CD4-positive, alpha-beta T cell treated with Interleukin-21 for 1 hour (primary cell): Measurements from ENCODE around the gene SPTBN5.

Experiments
- DNase-seq: peaks from one replicate; pipeline ENCODE4 v3.0.0-alpha.2; 2020

The SPTBN5 gene

DNA sequence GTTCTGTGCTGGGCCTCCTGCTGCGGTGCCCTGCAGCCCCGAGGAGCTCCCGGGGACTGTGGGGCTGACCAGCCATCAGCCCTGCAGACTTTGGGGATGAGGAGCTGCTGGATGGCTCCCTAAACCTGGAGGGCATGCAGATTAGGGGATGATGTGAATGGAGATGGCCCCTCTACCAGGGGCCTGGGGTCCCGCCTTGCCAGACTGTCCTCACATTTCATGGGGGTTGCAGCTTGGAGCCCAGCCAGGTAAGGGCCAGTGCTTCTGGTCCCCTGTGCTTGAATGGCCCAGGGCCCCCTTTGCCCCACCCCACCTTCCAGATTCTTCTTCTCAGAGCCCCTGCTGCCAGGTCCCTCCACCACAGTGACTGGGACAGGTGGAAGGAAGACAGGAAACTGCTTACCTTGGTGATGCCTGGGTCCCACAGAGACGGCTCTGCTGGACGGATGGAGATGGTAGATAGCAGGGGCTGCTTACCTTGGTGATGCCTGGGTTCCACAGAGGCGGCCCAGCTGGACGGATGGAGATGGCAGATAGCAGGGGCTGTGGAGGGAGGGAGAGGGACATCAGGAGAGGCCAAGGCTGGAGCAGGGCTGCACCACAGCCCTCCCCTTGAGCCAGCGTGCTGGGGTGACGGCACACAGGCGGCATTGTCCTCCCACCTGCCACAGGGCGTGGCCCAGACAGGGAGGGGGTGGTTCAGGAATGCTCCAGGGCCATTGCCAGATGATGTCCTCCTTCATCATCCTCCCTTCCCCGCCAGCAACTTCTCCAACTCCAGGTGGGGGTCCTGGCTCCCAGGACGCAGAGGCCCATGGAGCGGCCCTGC lies at the start of gene SPTBN5:
Gene SPTBN5 (minus strand): TSS at position 632 of the 829 bp plus-strand sequence. CDS start 556 bp downstream, at position 76.
- DNase-seq = no peak

DNA sequence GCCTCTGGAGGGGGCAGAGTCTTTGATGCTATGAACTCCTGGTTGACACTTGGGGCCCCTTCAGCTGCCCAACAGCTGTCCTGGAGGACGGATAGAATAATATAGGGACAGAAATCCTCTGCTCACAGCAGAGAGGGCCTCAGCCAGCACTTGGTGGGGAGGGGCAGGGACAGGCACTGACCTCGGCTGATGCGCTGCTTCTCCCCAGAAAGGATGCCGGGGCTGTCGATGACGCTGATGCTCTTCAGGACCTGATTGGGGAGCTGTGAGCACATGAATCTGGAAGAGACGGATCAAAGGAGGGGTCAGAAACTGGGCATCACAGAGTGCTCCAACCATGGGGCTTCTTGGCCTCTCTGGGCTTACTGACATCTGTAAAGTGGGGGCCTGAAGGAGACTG lies 49.0 kb upstream of the SPTBN5 start:
- no peak for DNase-seq

DNA sequence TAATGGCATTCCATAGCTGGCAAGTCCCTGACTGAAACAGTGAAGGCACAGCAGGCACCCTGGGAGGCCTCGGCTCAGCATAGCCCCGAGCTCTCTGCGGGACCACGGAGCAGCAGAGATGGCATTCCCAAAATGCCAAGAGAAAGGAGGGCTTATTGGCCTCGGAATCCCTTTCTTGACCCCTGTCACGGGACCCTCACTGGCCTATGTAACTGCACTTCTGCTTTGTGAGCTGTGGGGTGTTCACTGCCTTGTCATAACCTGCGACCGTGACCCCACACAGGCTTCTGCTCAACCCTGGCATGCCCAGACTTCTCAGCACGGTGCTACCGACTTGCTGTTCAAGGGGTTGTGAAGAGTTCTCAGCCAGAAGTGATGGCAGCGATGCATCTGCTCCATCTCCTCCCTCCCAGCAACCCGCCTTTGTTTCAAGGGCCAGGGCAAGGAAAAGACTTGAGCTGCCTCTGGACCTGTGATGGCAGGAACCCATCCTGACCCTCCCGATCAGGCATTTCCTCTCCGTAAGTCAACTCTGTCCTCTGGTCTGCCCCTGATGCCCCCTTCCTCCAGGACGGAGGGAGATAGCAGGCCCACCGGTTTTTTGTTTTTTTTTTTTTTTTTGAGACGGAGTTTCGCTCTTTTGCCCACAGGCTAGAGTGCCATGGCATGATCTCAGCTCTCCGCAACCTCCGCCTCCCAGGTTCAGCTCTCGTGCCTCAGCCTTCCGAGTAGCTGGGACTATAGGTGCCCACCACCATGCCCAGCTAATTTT lies 48.0 kb upstream of the SPTBN5 start:
- no peak for DNase-seq

DNA sequence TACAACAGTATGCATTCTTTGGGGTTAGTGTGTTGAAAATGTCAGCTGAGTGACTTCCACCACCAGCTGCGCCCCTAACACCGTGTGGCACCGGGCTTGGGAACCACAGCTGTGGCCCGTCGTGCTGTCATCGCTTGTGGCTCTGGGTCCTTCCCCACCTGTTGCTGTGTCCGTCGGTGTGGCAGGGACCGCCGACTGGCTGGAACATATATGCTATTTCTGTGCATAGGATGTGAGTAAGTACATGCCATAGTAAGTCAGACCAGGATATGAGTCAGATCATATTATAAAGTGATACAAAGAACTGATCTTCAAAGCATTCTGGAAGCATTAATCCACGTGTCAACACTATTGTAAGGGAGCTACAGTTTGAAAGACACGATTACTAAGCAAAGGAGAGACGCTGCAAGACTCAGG lies 46.6 kb upstream of the SPTBN5 start:
- DNase-seq = peak; percentile 41

DNA sequence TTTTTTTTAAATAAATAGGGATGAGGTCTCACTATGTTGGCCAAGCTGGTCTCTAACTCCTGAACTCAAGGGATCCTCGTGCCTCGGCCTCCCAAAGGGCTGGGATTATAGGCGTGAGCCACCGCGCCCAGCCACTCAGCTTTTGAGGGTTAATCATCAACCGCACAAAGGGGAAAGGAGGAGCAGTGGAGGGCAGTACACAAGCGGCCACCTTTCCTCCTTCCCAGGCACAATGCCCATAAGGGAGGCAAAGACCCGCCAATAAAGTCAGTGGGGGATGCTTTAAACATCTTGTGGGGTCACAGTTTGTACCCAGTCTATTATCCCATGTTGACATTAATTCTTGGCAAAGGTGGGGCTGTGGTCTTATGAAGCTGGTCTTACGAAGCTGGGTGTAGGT lies 46.1 kb upstream of the SPTBN5 start:
- DNase-seq = no peak

DNA sequence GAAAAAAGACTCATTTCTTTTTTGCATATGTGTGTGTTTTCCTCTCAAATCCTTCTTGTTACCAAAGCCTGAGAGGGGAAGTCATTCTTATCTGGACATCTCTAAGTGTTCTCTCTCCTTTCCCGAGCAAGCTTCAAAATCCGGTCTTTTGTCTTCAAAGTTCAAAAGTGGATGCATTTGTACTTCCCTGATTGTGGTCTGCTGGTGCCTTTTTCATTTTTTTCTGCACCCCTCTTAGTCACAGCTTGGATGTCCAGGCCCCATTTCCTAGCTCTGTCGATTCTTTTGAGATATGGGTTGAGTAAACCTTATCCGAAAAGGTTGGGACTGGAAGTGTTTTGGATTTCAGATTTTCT lies 43.7 kb upstream of the SPTBN5 start:
- DNase-seq = no peak

DNA sequence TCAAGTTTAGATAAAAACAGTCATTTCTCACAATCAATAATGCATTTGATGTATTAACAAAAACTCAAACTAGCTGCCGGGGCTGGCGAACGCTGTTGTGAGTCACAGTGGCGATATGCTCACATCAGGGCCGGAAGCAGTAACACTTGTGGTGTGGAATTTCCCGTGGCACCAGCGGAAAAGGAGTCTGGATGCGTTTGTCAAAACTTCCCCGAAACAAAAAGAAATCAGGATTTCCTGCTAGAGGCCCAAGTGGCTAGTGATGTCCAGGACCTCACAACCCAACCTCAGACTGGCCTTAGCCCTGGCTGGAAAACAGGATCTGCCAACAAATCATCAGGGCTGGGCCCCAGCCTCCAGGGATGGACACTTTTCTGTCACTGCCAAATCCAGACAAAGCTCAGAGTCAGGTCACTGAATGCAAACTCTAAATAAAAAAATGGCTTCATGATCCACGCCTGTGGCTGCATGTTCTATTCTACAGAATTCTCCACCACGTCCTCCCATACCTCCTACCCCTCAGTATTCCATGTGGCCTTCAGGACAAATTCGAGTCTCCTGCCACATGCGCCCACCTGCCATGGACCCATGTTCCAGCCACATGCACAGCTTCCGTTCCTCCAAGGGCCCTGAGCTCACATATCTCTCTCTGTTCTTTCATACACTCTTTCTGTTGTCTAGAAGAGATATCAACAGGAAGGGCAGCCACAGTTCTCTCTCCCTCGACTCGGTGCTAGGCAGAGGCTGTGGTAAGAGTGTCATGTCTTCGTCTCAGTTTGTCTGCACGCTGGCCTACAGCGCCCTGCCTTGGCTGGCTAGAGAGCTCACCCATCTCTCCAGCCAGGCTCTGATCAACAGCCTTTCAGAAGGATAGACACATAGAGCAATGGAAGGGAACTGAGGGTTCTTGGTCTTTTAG lies 43.1 kb upstream of the SPTBN5 start:
- DNase-seq = peak; percentile 89

DNA sequence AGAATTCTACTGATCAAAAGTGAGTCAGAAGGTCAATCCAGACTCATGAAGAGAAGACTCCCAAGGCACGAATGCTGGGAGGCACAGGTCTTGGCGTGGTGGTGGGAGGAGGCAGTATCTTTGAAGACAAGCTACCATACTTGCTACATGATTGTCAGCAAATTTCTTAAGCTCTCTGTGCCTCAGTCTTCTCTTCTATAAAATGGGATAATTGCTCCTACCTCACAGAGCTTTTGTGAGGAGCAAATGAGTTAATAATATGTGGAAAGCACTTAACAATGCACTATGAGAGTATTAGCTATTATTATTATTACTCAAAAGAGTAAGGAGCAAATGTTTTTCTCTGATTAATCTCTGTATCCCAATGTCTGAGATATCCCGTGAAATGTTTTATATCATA lies 42.3 kb upstream of the SPTBN5 start:
- no peak for DNase-seq

DNA sequence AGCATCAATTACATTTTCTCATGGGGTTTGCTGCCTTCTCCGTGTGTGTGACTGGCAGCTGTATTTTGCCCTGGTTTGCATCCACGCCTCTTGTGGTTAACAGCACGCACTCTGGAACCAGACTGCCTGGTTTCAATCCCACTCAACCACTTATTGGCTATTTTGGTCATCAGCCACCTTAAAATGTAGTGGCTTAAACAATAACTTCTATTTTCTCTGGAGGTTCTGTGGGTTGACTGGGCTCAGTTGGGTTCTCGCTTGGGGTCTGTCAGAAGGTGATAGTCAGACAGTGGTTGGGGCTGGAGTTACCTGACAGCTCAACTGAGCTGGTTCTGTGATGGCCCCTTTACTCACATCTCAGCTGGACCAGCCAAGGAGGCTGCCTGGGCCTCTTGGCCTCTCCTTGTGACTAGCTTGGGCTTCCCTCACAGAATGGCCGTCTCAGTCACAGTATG lies 41.7 kb upstream of the SPTBN5 start:
- DNase-seq = peak; percentile 49

DNA sequence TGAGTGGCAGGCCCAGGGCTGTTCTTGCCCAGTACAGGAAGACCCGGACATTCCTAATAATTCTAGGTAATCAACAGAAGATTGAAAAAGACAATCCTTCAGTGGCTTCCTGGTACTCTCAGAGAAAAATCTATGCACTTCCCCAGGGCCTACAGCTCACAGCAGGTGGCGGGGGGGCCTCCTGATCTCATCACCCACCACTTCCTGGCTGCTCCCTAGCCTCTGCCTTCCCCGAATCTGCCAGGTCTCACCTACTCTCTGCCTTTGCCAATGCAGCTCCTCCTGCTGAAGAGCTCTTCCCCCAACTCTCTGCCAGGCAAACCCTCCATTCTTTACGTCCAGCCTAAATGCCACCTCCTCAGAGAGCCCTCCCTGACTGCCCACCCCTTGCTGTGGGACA lies 41.0 kb upstream of the SPTBN5 start:
- peak; percentile 87 for DNase-seq

DNA sequence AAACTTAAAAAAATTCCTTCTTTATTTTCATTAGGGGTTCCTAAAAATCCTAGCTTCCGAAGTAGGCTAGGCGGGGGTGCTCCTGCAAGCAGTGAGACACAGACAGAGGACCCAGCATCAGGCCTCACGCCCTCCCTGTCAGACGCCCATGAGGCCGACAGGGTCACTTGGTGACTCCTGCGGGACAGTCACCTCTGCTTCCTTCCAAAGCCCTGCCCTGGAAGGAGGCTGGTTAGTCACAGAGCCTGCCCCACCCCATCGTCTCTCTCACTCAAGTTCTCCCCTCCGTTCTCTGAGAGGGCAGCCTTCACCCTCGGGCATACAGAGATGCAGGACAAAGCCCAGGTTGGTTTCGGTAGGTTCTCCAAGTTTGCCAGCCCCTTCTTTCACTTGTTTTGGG lies 39.9 kb upstream of the SPTBN5 start:
- peak; percentile 9 for DNase-seq

DNA sequence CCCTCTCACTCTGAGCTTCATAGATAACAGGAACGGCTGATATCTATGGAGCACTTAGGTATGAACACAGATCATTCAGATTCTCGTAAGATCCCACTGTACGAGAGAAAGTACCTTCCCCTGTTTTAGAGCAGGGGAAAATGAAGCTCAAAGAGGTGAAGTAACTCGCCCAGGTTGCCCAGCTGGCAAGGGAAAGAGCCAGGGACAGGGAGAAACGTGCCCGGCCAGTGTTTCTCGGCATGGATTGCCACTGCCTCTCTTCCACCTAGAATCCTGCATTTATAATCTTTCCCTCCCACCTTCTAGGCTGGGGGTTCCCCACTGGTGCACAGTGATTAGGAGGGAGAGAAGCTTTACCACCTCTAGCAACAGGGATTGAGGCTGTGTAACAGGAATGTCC lies 39.5 kb upstream of the SPTBN5 start:
- no peak for DNase-seq

DNA sequence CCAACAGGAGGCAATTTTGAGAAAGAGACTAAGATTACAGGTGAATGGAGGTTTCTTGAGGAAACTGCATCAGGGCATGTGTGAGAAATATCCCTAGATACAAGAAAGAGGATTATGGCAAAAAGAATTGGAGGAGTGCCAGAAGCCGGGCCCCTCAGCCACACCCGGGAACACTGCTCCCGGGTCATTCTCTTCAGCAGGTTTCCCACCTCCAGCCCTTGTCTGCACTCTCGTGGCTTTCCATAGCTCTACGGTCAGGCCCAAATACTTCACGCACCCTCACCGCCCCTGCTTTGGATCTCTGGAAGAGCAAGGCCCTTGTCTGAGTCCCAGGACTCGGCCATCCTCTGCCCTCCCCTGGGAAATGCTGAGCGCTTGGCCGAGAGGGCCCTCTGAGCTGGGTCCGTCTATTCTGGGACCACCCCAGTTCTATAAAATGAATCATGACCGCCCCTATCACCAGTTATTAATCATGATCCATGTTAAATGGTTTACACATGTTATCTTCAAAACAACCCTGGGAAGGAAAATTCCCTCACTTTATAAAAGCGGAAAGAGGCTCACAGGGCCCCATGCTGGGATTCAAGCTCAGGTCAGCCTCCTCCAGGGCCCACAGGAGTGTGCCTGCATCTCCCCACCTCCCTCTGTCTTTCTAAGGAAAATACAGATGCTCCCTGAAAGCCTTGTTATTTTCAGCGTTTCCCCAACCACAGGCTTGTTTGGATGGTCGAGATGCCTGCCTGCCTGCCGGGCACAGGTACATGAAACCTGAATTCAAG lies 38.8 kb upstream of the SPTBN5 start:
- DNase-seq = no peak

DNA sequence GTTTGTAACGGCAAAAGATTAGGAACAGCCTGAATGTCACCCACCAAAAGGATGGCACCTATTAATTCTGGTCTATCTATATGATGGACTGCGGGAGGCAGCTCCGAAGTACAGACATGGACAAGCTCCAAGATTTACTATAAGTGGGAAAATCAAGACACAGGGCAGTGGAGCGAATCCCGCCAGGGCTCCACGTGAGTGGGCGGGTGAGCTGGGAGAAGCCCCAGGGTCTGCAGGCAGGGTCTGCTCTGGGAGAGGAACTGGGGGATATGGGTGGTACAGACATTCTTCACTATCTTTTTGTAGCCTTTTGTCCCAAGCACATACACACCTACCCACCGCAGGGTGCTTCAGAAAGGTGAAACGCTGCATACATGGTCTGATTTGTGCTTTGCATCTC lies 38.2 kb upstream of the SPTBN5 start:
- no peak for DNase-seq

DNA sequence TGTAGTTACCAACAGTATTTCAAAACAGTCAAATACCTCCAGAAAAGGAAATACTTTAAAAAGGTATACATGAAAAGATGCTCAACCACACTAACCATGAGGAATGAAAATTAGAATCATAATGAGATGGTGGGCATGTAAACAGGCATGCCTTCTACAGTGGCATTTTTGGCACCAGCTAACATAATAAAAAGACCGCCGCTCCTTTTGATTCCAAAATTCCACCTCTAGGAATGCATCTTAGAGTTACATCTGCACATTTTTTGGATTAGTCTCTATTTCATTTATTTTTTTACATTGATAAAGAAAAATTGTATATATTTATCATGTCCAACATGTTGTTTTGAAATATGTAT lies 37.0 kb upstream of the SPTBN5 start:
- DNase-seq = no peak

DNA sequence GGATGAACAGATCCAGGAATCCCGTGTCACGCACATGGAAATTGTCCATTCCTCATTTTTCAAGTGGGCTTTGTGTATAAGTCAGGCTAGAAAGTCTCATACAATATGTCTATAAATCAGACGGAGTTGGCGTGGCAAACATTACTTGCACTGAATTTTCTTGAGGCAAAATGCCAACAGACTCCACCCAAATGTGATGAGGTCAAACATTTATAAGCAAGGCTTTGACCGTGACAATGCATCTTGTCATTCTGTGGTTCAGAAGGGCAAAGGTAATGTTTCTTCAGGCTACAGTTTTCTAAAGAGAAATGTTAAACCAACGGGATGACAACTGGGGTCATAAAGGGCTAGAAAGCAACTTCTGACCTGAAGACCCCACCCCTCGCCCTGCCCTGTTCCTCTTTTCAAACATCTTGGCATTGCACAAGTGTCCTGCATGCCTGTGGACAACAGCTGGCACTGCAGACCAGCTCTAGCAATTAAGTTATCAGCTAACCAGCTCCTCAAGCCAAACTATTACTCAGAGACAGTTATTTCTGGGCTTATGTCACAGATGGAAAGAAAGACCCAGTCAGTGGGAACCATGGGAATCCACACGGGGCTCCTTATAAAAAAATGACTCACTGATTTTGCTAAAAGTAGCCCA lies 36.5 kb upstream of the SPTBN5 start:
- no peak for DNase-seq

DNA sequence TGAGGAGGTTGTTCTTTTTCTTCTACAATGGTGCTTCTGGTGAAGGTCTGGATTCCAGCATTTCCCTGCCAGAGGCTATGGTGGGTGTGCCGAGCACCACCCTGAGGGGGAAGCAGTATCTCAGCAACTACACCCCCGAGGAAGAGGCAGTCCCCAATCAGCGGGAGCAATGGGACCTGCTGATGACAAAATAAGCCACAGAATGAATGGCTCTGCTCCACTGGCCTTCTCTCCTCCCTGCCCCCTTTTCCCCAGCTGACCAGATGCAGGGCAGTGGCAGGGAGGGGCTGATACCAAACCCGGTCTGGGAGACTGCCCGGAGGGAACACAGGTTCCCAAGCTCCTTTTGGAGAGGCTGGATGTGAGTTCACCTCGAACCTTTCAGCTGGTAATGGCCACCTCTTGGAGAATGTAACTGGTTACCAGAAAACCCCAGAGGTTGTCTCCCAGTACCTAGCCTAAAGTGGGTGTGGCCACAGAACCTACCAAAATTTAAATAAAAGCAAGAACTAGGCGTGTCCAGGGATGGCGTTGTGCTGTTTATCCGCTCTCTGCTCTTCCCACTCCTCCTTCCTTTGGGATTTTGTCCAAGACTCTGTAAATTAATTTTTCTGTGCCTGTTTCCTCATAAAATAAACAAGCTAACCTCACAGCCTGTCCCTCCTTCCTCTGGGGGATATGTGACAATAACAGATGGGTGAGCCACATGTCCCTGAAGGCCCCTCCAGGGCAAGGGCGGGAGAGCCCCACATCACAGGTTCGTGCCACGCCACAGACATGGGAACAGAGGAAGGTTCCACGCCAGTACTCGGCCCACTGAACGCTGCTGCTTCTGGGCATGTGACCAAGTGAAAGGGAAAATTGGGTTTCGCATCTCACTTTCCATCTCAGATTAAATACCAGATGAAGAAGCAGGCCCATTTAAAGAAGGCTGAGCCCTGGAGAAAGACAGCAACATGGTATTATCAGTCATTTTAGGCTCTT lies 35.1 kb upstream of the SPTBN5 start:
- DNase-seq = no peak

DNA sequence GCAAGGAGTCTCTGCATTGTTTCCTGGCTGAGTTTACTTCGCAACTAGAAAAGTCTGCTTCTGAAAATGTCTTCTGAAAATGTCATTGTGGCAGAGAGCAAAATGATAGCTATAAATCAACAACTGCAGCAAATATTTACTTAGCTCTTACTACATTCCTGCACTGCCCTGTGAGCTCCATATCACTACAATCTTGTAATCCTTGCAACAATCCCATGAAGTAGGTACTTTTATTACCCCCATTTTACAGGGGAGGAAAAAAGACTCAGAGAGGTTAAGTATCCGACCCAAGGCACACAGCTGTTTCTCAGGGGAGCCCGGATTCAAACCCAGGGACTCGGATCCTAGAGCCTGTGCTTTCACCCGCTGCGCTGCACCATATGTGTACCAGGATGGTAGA lies 34.2 kb upstream of the SPTBN5 start:
- no peak for DNase-seq

DNA sequence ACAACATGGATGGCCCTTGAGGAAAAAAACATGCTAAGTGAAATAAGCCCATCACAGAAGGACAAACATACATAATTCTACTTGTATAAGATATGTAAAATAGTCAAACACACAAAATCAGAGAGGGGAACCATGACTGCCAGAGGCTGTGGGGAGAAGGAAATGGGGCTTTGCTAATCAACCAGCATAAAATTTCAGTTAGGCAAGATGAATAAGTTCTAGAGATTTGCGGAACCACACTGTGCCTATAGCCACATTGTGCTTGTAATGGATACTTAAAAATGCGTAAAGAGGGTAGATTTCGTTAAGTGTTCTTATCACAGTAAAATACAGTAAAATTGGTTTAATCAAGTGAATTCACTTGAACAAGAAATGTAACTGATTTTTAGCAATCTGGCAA lies 33.7 kb upstream of the SPTBN5 start:
- no peak for DNase-seq

DNA sequence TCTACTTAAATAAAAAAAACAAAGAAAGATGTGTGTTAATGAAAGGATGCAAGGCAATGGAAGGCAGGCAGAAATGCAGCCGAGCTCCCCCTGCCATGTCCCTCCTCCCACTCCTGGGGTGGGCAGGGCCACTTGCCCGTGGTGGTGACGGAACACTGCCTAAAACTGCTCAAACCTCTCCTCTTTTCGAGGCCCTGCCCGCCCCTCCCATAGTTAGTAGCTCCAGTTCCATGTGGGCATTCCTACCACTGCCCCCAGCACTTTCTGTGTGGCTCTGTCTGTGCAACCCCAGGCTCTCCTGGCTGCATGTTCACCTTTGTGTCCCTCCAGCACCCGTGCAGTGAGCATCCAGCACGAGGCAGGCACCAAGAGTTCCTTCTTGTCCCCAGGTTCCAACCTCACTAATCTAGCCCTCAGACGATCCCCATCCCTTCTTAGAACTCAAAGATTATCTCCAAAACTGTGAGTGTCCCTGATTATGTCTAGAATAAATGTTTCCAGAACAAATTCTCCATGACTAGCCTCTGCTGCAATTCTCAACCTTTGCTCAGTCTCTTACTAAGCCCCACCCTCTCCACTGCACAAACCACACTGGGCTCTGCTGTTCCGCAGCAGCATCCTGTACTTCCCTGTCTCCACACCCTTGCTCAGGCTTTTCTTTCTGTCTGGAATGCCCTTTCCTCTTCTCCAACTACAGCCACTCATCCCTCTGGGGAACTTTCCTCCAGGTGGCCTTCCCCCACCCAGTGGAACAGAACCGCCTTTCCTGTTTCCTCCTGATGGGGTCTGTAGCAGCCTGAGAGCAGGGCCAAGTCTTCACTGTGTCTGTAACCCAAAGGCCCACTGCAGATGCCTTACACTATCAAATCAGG lies 32.6 kb upstream of the SPTBN5 start:
- peak; percentile 21 for DNase-seq
